Activated CD8-positive, alpha-beta T cell treated with anti-CD3 and anti-CD28 coated beads for 36 hours (primary cell): ENCODE results near the gene PRKRIP1. TPM values are rescaled to one million over a fixed set of nuclear protein-coding genes. Genes with fewer than 3 reads are reported as not detected.
"Not testable (repeated sequence)": the region's sequence is repeated elsewhere in the genome, so short reads cannot be mapped to it uniquely, and the experiment has no call there.

Experiments
- ATAC-seq: fragments of 200-7000 bp; cut with Tn5 transposase; one replicate; pipeline ENCODE4 v1.10.0; 2021; ENCODE audit warnings: mild to moderate bottlenecking, moderate library complexity
- CTCF ChIA-PET: fragments of 350-600 bp; sonication (Branson Sonifier 250); formaldehyde crosslinking; loops from one replicate; lab custom pipeline; 2021; ENCODE audit warnings: antibody characterized with exemption; lab: Charles Lee
- POLR2A ChIA-PET: fragments of 350-600 bp; sonication (Branson Sonifier 250); formaldehyde crosslinking; loops from one replicate; lab custom pipeline; 2021; ENCODE audit warnings: antibody characterized with exemption; lab: Charles Lee
- DNase-seq: peaks from one replicate; pipeline ENCODE4 v3.0.0-alpha.2; 2020
- H3K27ac Mint-ChIP-seq: one replicate; pipeline ENCODE4 v1.8.0; 2021; ENCODE audit warnings: mild to moderate bottlenecking, mixed read lengths
- H3K27me3 Mint-ChIP-seq: one replicate; pipeline ENCODE4 v1.8.0; 2021; ENCODE audit warnings: mixed read lengths
- H3K36me3 Mint-ChIP-seq: one replicate; pipeline ENCODE4 v1.8.0; 2021; ENCODE audit warnings: low read depth, mixed read lengths
- H3K4me1 Mint-ChIP-seq: one replicate; pipeline ENCODE4 v1.8.0; 2021; ENCODE audit warnings: low read depth, mixed read lengths
- H3K4me3 Mint-ChIP-seq: one replicate; pipeline ENCODE4 v1.8.0; 2021; ENCODE audit warnings: mild to moderate bottlenecking, moderate library complexity, mixed read lengths
- H3K9me3 Mint-ChIP-seq: one replicate; pipeline ENCODE4 v1.8.0; 2021; ENCODE audit warnings: mixed read lengths
- CTCF ChIP-seq: fragments of 200-600 bp; IDR thresholded peaks from one replicate; pipeline ENCODE4 v1.8.0; 2022; ENCODE audit warnings: antibody characterized with exemption, mild to moderate bottlenecking
- intact Hi-C: fragments of 100-400 bp; cut with micrococcal nuclease; formaldehyde crosslinking; loops from one replicate; pipeline ENCODE4 v1.10.0; 2022
- total RNA-seq, 2 experiments: library from RNA; stranded (reverse); gene quantifications; one replicate each; pipeline ENCODE4 v1.2.3, GENCODE V29; 2021

Gene PRKRIP1
- total RNA-seq, 2 experiments from 2014 or later = 29.8 to 33.6 TPM

- peaks cover 58% of the 10 kb centered on the region for H3K36me3 Mint-ChIP-seq
- POLR2A ChIA-PET = interaction anchor here (0.5 to 1.6 kb wide), 4 partner anchors 8 to 1186 kb away, joined by 3 to 5 read pairs (median 3); no protein-coding TSS in a partner anchor
- intact Hi-C loops = loop anchor here (5.0 kb wide), 1 partner anchor 47 kb away; no protein-coding TSS in a partner anchor
- H3K4me1 Mint-ChIP-seq, H3K27me3 Mint-ChIP-seq, ATAC-seq, DNase-seq, H3K27ac Mint-ChIP-seq, H3K9me3 Mint-ChIP-seq, H3K4me3 Mint-ChIP-seq: not testable (repeated sequence)
- CTCF ChIA-PET = interaction anchor here (0.8 to 4.2 kb wide), 18 partner anchors 8 to 1128 kb away, joined by 3 to 34 read pairs (median 5); partner anchors contain the start of gene PRKRIP1
- TF ChIP-seq CTCF = peak; percentile 49
Measured at GRCh38 chr7:102404862-102405188, 8.7 kb downstream of the PRKRIP1 start.

DNA sequence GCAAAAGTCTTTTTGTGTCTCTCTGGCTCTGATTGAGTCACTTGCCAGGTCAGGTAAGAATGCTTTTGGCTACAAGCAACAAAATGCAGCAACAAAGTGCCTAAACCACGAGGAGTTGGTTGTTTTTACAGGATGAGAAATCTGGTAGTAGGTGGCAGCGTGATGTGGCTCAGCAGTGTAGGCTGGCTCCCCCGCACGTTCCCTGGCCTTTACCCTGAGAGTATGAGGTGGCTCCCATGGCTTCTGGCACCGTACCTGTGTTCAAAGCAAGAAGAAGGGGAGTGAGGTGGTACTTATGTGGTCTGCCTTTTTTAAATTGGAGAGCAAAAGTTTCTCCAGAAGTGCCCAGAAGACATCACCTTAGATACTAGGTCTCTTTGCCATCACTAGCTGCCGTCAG lies 11.7 kb downstream of the PRKRIP1 start:
- Mint-ChIP-seq H3K36me3 (peaks cover 68% of the 10 kb centered on the region), H3K4me1 (peaks cover 3% of the 10 kb centered on the region), H3K27ac (peak overlapping the region; percentile 55), H3K4me3 (no peak overlapping the region), H3K27me3 (no peaks in the 10 kb centered on the region), H3K9me3 (peaks cover 2% of the 10 kb centered on the region)
- no peak for ATAC-seq
- no peak for TF ChIP-seq CTCF
- ChIA-PET POLR2A (interaction anchor here (0.6 to 13.4 kb wide), 3 partner anchors 12 to 426 kb away, joined by 4 to 147 read pairs (median 9); partner anchors contain the start of genes ORAI2 and PRKRIP1), CTCF (interaction anchor here (1.7 to 5.5 kb wide), 2 partner anchors 16 to 42 kb away, joined by 7 to 38 read pairs; no protein-coding TSS in a partner anchor)
- intact Hi-C loops = no loop called here
- DNase-seq = no peak

DNA sequence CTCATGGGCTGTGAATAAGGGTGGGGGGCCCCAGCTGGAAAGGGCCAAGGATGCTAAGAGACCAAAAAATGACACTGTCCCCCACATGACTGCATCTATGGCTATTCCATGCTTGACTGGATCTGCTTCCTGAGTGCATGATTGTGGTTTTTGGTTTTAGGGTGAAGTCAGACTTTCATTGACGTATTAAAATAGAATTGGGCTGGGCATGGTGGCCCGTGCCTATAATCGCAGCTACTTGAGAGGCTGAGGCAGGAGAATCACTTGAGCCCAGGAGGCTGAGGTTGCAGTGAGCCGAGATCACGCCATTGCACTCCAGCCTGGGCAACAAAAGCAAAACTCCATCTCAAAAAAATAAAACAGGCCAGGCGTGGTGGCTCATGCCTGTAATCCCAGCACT lies 12.4 kb downstream of the PRKRIP1 start:
- H3K27me3 Mint-ChIP-seq, H3K4me1 Mint-ChIP-seq, H3K4me3 Mint-ChIP-seq, intact Hi-C loops, H3K9me3 Mint-ChIP-seq, DNase-seq, ATAC-seq: not testable (repeated sequence)
- peak overlapping the region; percentile 14 for H3K27ac Mint-ChIP-seq
- ChIA-PET CTCF (interaction anchor here (1.3 to 5.5 kb wide), 3 partner anchors 15 to 42 kb away, joined by 3 to 38 read pairs (median 7); no protein-coding TSS in a partner anchor), POLR2A (interaction anchor here (0.6 to 13.4 kb wide), 3 partner anchors 12 to 427 kb away, joined by 4 to 147 read pairs (median 9); partner anchors contain the start of genes ORAI2 and PRKRIP1)
- H3K36me3 Mint-ChIP-seq = peaks cover 62% of the 10 kb centered on the region

GRCh38 chr7:102409340-102409739 lies 13.2 kb downstream of the PRKRIP1 start:
- H3K27ac Mint-ChIP-seq = no peak overlapping the region
- peaks cover 2% of the 10 kb centered on the region for H3K9me3 Mint-ChIP-seq
- peaks cover 2% of the 10 kb centered on the region for H3K4me1 Mint-ChIP-seq
- no peak overlapping the region for H3K4me3 Mint-ChIP-seq
- TF ChIP-seq CTCF = no peak
- DNase-seq = no peak
- intact Hi-C loops = no loop called here
- no peaks in the 10 kb centered on the region for H3K27me3 Mint-ChIP-seq
- ChIA-PET CTCF (interaction anchor here (1.3 to 5.5 kb wide), 3 partner anchors 15 to 41 kb away, joined by 3 to 38 read pairs (median 7); no protein-coding TSS in a partner anchor), POLR2A (interaction anchor here (13.4 kb wide), 1 partner anchor 20 kb away, joined by 147 read pairs; the partner anchor contains the start of gene ORAI2)
- H3K36me3 Mint-ChIP-seq = peaks cover 63% of the 10 kb centered on the region
- no peak for ATAC-seq

GRCh38 chr7:102410123-102410522 lies 14.0 kb downstream of the PRKRIP1 start:
- DNase-seq (no peak), ATAC-seq (no peak)
- TF ChIP-seq CTCF = no peak
- CTCF ChIA-PET = interaction anchor here (0.7 to 5.5 kb wide), 4 partner anchors 10 to 40 kb away, joined by 3 to 38 read pairs (median 5); no protein-coding TSS in a partner anchor
- no peak overlapping the region for H3K4me3 Mint-ChIP-seq
- peaks cover 4% of the 10 kb centered on the region for H3K4me1 Mint-ChIP-seq
- H3K36me3 Mint-ChIP-seq = peaks cover 66% of the 10 kb centered on the region
- H3K27me3 Mint-ChIP-seq = no peaks in the 10 kb centered on the region
- POLR2A ChIA-PET = interaction anchor here (1.1 to 13.4 kb wide), 3 partner anchors 10 to 28 kb away, joined by 3 to 147 read pairs (median 8); partner anchors contain the start of gene ORAI2
- peak overlapping the region; percentile 24 for H3K27ac Mint-ChIP-seq
- intact Hi-C loops = loop anchor here (5.0 kb wide), 1 partner anchor 52 kb away; the partner anchor contains the start of genes ALKBH4 and LRWD1
- H3K9me3 Mint-ChIP-seq = peaks cover 2% of the 10 kb centered on the region
